PC-3 (cell line): Measurements from ENCODE around the gene LTBP4.

Experiments
- EZH2 ChIP-seq: fragments of 300-600 bp; sonication (generic); IDR thresholded peaks from one replicate; pipeline ENCODE4 v1.6.1; 2017; ENCODE audit warnings: antibody characterized with exemption, mild to moderate bottlenecking, low read length; ENCODE audit not compliant: unreplicated experiment
- EZH2phosphoT487 ChIP-seq: fragments of 300-600 bp; sonication (generic); IDR thresholded peaks from 2 replicates; pipeline ENCODE4 v1.6.1; 2018; ENCODE audit warnings: mild to moderate bottlenecking, antibody characterized with exemption, low read length, borderline replicate concordance
- TF ChIP-seq, protein P1 (sequence below): fragments of 300-600 bp; sonication (generic); conservative IDR thresholded peaks from 2 replicates; pipeline ENCODE4 v1.5.1; 2017; ENCODE audit warnings: antibody characterized with exemption, low read depth, mild to moderate bottlenecking, low read length

DNA sequence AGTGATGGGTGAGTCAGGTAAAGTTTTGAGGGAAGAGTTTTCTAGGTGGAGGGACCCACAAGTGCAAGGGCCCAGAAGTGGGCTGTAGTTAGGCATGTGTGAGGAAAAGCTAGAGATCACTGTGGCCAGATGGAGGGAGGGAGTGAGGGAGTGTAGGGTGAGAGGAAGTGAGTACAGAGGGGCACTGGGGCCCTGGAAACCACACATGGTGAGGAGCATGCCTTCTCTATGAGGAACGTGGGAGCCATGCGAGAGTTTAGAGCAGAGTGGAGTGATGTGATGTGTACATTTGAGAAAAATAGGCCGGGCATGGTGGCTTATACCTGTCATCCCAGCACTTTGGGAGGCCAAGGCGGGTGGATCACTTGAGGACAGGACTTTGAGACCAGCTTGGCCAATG, 39.2 kb upstream of the LTBP4 start:
- TF ChIP-seq, protein P1, sequence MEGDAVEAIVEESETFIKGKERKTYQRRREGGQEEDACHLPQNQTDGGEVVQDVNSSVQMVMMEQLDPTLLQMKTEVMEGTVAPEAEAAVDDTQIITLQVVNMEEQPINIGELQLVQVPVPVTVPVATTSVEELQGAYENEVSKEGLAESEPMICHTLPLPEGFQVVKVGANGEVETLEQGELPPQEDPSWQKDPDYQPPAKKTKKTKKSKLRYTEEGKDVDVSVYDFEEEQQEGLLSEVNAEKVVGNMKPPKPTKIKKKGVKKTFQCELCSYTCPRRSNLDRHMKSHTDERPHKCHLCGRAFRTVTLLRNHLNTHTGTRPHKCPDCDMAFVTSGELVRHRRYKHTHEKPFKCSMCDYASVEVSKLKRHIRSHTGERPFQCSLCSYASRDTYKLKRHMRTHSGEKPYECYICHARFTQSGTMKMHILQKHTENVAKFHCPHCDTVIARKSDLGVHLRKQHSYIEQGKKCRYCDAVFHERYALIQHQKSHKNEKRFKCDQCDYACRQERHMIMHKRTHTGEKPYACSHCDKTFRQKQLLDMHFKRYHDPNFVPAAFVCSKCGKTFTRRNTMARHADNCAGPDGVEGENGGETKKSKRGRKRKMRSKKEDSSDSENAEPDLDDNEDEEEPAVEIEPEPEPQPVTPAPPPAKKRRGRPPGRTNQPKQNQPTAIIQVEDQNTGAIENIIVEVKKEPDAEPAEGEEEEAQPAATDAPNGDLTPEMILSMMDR = no peak
- TF ChIP-seq EZH2 (no peak), EZH2phosphoT487 (no peak)
